ENCODE data around the gene FHIT. TPM values are rescaled to one million over a fixed set of nuclear protein-coding genes. Genes with fewer than 3 reads are reported as not detected.

Gene FHIT
- total and polyA plus RNA-seq, 11 donors, result 4.2 to 26.8 (median 16.5) TPM

DNA sequence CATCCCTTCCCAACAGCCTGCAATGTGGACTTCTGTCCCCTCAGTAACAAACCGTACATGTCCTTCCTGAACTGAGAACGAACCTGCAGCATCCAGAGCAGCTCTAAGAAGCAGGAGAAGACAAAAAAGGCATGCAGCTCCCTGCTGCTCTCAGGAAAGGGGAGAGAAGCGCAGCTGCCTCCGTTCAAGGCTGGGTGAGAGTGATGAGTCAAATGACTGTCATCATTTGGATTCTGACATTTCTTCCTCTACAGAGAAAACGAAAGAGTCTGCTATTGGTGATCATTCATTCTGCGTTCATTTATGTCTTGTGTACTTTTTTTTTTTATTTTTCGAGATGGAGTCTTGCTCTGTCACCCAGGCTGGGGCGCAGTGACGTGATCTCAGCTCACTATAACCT, 677.8 kb downstream of the FHIT start:
- H3K27ac ChIP-seq, result no peak overlapping the region
- no peaks in the 10 kb centered on the region for H3K4me1 ChIP-seq
- WGBS, 4 donors, result 83 to 86% (median 84%) methylated on average over 9 of the region's 9 CpGs
- no peaks in the 10 kb centered on the region for H3K36me3 ChIP-seq
- DNase-seq (no peak), ATAC-seq (no peak)
- H3K9me3 ChIP-seq, result no peaks in the 10 kb centered on the region
- H3K27me3 ChIP-seq, result no peaks in the 10 kb centered on the region
- no peak overlapping the region for H3K4me3 ChIP-seq
- intact Hi-C loops (cut with DNase I), result no loop called here
- TF ChIP-seq, protein P1, sequence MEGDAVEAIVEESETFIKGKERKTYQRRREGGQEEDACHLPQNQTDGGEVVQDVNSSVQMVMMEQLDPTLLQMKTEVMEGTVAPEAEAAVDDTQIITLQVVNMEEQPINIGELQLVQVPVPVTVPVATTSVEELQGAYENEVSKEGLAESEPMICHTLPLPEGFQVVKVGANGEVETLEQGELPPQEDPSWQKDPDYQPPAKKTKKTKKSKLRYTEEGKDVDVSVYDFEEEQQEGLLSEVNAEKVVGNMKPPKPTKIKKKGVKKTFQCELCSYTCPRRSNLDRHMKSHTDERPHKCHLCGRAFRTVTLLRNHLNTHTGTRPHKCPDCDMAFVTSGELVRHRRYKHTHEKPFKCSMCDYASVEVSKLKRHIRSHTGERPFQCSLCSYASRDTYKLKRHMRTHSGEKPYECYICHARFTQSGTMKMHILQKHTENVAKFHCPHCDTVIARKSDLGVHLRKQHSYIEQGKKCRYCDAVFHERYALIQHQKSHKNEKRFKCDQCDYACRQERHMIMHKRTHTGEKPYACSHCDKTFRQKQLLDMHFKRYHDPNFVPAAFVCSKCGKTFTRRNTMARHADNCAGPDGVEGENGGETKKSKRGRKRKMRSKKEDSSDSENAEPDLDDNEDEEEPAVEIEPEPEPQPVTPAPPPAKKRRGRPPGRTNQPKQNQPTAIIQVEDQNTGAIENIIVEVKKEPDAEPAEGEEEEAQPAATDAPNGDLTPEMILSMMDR (IDR thresholded peaks at IDR 0.05), result no peak

DNA sequence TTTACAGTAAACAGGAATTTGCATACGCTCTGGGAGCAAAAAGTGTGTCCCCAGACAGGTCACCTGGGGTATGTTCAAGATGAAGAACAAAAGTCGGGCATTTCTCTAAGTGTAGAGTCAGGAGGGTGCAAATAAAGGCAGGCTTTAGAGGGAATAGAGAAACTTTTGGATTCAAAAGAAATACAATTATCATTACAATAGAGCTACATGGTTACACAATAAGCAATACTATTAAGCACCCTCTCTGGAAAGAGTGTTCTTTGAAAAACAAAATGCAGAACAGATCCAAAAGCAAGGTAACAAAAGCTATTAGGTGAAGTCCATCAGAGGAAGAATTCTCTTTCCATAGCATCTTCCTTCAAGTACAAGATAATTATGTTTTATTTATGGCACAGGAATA, 679.7 kb downstream of the FHIT start:
- no peak for DNase-seq
- Histone ChIP-seq H3K4me1 (no peaks in the 10 kb centered on the region), H3K27me3 (no peaks in the 10 kb centered on the region), H3K27ac (no peak overlapping the region), H3K36me3 (no peaks in the 10 kb centered on the region), H3K4me3 (no peak overlapping the region), H3K9me3 (peaks cover 0 to 7% (median 0%) of the 10 kb centered on the region in 12 donors)
- intact Hi-C loops (cut with DNase I), result no loop called here
- 87 to 91% (median 89%) methylated on average over 2 of the region's 2 CpGs for WGBS, 4 donors
- ATAC-seq, result no peak
- TF ChIP-seq, protein P1 (IDR thresholded peaks at IDR 0.05), result no peak
- no peak for TF ChIP-seq POLR2A (IDR thresholded peaks at IDR 0.05)

DNA sequence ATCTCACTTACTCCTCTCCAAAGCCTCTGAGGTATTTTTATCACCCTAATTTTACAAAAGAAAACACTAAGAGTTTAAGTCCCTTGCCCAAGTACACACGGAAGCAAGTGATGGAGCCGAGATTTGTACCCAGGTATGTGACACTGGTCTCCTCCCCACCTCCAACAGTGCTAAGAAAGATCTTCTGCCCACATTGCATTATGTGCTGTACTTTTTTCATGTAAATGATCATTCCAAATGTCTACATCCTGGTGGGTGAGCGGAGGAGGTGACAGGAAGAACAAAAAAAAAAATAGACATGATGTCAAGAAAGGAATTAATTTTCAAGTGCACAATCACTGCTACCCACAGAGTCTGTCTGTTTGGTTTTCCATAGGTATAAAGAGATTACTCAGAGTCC, 694.1 kb downstream of the FHIT start:
- ATAC-seq (no peak), DNase-seq (no peak)
- Histone ChIP-seq H3K27me3 (no peaks in the 10 kb centered on the region), H3K9me3 (no peaks in the 10 kb centered on the region), H3K4me3 (no peak overlapping the region), H3K27ac (no peak overlapping the region), H3K36me3 (no peaks in the 10 kb centered on the region), H3K4me1 (peaks cover 0 to 6% (median 0%) of the 10 kb centered on the region in 12 donors)
- TF ChIP-seq, protein P1 (IDR thresholded peaks at IDR 0.05), result no peak
- TF ChIP-seq POLR2A (IDR thresholded peaks at IDR 0.05), result no peak
- 86 to 94% (median 91%) methylated on average over 3 of the region's 3 CpGs for WGBS, 4 donors
- intact Hi-C loops (cut with DNase I), result no loop called here

DNA sequence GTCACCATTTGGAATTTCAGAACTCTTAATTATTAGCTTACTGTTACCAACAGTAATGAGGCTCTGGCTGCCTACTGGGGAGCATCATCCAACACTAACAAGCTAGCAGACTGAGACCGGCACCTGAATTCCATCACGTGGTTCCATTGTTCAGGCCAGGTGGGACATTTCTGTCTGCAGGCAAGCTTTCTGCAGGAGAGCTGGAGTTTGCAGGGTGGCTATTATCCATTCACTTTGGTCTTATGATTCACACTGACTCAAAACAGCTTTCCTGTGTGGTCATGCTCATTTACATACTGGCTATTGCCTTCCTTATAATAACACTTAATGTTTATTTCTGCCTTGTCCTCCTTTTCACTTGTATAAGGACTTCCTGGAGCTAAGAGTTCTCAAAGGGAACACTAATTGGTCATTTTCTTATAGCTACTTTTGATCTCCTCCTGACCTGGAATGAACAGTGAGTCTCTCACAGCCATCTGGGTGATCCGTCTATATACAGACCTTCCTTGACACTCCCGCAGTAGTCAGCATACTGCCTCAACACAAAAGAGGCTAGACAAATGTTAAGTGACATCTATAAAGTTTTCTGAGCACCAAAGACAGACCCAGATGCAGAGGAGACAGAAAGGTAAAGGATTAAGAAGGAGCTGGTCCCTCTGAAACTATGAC, 695.4 kb downstream of the FHIT start:
- ATAC-seq, result no peak
- Histone ChIP-seq H3K4me1 (peaks cover 0 to 6% (median 0%) of the 10 kb centered on the region in 12 donors), H3K27me3 (no peaks in the 10 kb centered on the region), H3K9me3 (no peaks in the 10 kb centered on the region), H3K36me3 (no peaks in the 10 kb centered on the region), H3K4me3 (no peak overlapping the region), H3K27ac (no peak overlapping the region)
- no peak for DNase-seq
- TF ChIP-seq, protein P1 (IDR thresholded peaks at IDR 0.05), result no peak
- no peak for TF ChIP-seq POLR2A (IDR thresholded peaks at IDR 0.05)
- 69 to 77% (median 72%) methylated on average over 4 of the region's 4 CpGs for WGBS, 4 donors
- intact Hi-C loops (cut with DNase I), result no loop called here
